ENCODE measurements around the gene RIT1. TPM values are rescaled to one million over a fixed set of nuclear protein-coding genes. Genes with fewer than 3 reads are reported as not detected.
A peak's percentile ranks its signal among the peaks of the same experiment; 100 is the strongest.

The RIT1 gene
- total and polyA plus RNA-seq, 2 of the 13 experiments (the other 11 are each of a cell fraction or from before 2014, with no cell fraction given), result 12.2 to 32.2 TPM

DNA sequence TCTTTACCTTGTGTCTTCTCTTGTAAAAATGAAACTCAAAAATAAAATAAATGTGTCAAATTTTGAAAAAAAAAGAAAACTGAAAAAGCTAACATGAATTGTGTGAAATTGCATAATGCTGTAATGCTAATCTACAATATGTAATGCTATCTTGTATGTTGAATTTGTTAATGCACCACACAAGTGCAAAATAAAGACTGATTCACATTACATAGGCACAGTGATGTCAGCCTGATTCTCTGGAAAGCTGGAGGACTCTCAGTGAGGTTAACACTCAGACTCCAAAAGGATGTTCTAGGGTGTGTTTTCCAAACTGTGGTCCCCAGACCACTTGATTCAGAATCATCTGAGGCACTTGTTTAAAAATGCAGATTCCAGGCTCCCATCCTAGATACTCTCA is 26.2 kb downstream of the RIT1 start (continued):
- TF ChIP-seq, protein P1, sequence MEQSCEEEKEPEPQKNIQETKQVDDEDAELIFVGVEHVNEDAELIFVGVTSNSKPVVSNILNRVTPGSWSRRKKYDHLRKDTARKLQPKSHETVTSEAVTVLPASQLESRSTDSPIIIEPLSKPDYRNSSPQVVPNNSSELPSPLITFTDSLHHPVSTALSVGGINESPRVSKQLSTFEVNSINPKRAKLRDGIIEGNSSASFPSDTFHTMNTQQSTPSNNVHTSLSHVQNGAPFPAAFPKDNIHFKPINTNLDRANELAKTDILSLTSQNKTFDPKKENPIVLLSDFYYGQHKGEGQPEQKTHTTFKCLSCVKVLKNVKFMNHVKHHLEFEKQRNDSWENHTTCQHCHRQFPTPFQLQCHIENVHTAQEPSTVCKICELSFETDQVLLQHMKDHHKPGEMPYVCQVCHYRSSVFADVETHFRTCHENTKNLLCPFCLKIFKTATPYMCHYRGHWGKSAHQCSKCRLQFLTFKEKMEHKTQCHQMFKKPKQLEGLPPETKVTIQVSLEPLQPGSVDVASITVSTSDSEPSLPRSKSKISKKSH (CRISPR knock-in tag; IDR thresholded peaks at IDR 0.05; ENCODE audit: borderline replicate concordance), result no peak
- TF ChIP-seq ZNF510 (CRISPR knock-in tag; IDR thresholded peaks at IDR 0.05; ENCODE audit: low read depth) (no peak), HCFC1 (IDR thresholded peaks at IDR 0.05; ENCODE audit: low read depth, low read length) (no peak), CHD2 (IDR thresholded peaks at IDR 0.05; ENCODE audit: low read depth, low read length) (no peak), SRF (IDR thresholded peaks at IDR 0.05; ENCODE audit: low read depth, low read length) (no peak), DR1 (CRISPR knock-in tag; IDR thresholded peaks at IDR 0.05) (no peak), ZNF883 (CRISPR knock-in tag; IDR thresholded peaks at IDR 0.05; ENCODE audit: not compliant biosample characterization) (no peak)

DNA sequence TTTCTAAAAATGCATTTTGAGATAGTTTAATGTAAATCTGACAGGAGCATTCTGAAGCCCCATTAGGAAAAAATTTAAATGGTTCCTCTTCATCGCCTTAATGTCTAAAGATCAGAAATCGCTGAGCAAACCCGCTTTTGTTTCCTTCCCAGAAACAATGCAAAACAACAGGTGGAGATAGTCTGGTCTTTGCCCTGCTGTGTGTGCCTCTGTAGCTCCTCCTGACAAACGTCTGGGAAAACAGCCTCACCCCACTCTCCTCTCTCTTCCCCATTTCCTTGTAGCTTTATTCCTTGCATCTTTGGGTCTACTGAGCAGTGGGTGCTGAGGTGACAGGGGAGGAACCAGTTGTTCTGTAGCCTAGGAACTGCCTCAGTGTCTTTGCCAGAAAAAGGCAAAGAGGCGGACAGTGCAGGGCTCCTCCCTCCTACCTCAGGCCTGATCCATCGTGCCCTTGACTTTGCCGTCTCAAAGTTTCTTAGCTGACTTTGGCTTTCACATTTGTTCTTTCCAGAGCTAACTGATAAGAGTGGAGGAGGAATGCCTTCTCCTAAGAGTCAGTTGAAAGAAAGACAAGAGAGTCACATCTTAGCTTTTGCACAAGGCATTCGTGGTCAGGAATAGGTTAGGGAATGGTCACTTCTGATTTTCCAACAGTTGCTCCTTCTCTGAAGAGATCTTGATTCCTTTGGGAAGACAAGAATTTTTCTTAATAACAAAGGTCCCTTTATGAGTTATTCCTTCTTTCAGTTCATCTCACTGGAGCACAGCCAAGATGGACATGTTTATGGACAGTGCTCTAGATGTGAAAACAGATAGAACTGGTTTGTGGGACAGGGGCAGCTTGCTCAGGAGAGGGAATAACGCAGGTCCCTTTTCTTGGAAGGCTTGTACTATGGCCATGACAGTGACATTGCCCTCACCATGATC is 26.9 kb downstream of the RIT1 start:
- no peaks in the 10 kb centered on the region for H3K9me3 ChIP-seq (ENCODE audit: low read length)
- FAIRE-seq, result no peak
- H4K20me1 ChIP-seq (ENCODE audit: insufficient read depth, low read length), result no peaks in the 10 kb centered on the region
- H2AFZ ChIP-seq (ENCODE audit: low read length), result no peak overlapping the region
- intact Hi-C loops (cut with micrococcal nuclease; ENCODE audit: unreplicated experiment), result no loop called here
- no peak overlapping the region for H3K4me3 ChIP-seq (replicated peaks in 1 of 3; ENCODE audit: insufficient read depth in 1 of 3, low read depth in 2 of 3, low read length in 3 of 3)
- TF ChIP-seq ZSCAN12 (CRISPR knock-in tag; IDR thresholded peaks at IDR 0.05), result no peak
- no peak for TF ChIP-seq SOX6 (IDR thresholded peaks at IDR 0.05)
- TF ChIP-seq SOX6 (CRISPR knock-in tag; IDR thresholded peaks at IDR 0.05), result 0 out of 2 replicates have a peak, but pooled peaks have one; percentile 23
- ATAC-seq, result peak; percentile 52
- POLR2A ChIA-PET, result interaction anchor here (1.1 to 1.8 kb wide), 2 partner anchors 27 to 50 kb away, joined by 4 to 6 read pairs; partner anchors contain the start of genes GON4L and KHDC4
- no peak for DNase-seq (ENCODE audit: low spot score)
- peaks cover 38% of the 10 kb centered on the region for H3K4me1 ChIP-seq (ENCODE audit: insufficient read depth, low read length)
- in situ Hi-C loops (cut with HindIII; ENCODE audit: extremely low pct_ligation_motif_present, low pct_unique_long_range_greater_than_20kb), result no loop called here
- CTCF ChIA-PET (ENCODE audit: low intra/inter-chr PET ratio, low total read pairs), result no interaction called here
- no peak overlapping the region for H3K27ac ChIP-seq (ENCODE audit: extremely low read length, insufficient read depth, low read length)
- H3K27me3 ChIP-seq (ENCODE audit: control insufficient read depth in 1 of 2, insufficient read depth in 2 of 2, low read length in 2 of 2), result peaks cover 0 to 8% of the 10 kb centered on the region in 2 experiments; a peak in 1 of 5 replicates
- 8% methylated on average over 9 of the region's 9 CpGs for WGBS (ENCODE audit: low lambda C conversion rate)
- BruUV-seq (replicated peaks), result no TSS peak
- H3K79me2 ChIP-seq (ENCODE audit: insufficient read depth, low read length), result no peaks in the 10 kb centered on the region
- H3K36me3 ChIP-seq (replicated peaks in 1 of 2; ENCODE audit: control insufficient read depth in 1 of 2, insufficient read depth in 2 of 2, low read length in 2 of 2), result no peaks in the 10 kb centered on the region
- H3K9ac ChIP-seq (ENCODE audit: insufficient read depth, low read depth, low read length), result no peak overlapping the region
- peak overlapping the region; percentile 66 for H3K4me2 ChIP-seq (ENCODE audit: low read depth, low read length)
